GM13977 (cell line): ENCODE data around the gene SKAP1.
"Not testable (repeated sequence)": the region's sequence is repeated elsewhere in the genome, so short reads cannot be mapped to it uniquely, and the experiment has no call there.

Source experiments
- DNase-seq: peaks from one replicate; pipeline ENCODE4 v3.0.0; 2012; ENCODE audit warnings: low spot score
- CTCF ChIP-seq: IDR thresholded peaks from 2 replicates; pipeline ENCODE4 v1.5.1; 2012; ENCODE audit warnings: mild to moderate bottlenecking, control low read depth; ENCODE audit not compliant: insufficient read depth; ENCODE audit errors: extremely low read depth, missing control alignments
- in situ Hi-C: fragments of 300-500 bp; cut with MboI; formaldehyde crosslinking; loops from one replicate; pipeline ENCODE4 v1.12.0; 2022; ENCODE audit warnings: low sequenced_read_pairs, low pct_unique_long_range_greater_than_20kb, mixed read lengths, inconsistent platforms; ENCODE audit not compliant: unreplicated experiment

SKAP1 gene

GRCh38 chr17:48294806-48295361 is 135.1 kb downstream of the SKAP1 start:
- in situ Hi-C loops: no loop called here
- TF ChIP-seq CTCF: no peak
- no peak for DNase-seq

GRCh38 chr17:48294020-48294805 is 135.8 kb downstream of the SKAP1 start:
- in situ Hi-C loops: no loop called here
- no peak for TF ChIP-seq CTCF
- DNase-seq: no peak

GRCh38 chr17:48293319-48294019 is 136.5 kb downstream of the SKAP1 start:
- no peak for TF ChIP-seq CTCF
- DNase-seq: no peak
- in situ Hi-C loops: no loop called here

GRCh38 chr17:48290378-48290777 is 139.6 kb downstream of the SKAP1 start:
- in situ Hi-C loops: no loop called here
- DNase-seq: no peak
- TF ChIP-seq CTCF: no peak

GRCh38 chr17:48286917-48287316 is 143.1 kb downstream of the SKAP1 start:
- in situ Hi-C loops: not testable (repeated sequence)

GRCh38 chr17:48285614-48286013 is 144.4 kb downstream of the SKAP1 start:
- no peak for DNase-seq
- no peak for TF ChIP-seq CTCF
- in situ Hi-C loops: no loop called here

More at GRCh38 chr17:48286917-48287316, 143.1 kb downstream of the SKAP1 start:
- not testable (repeated sequence) for DNase-seq

- no peak for TF ChIP-seq CTCF
- in situ Hi-C loops: no loop called here
- no peak for DNase-seq
Observed at GRCh38 chr17:48283907-48284306, 146.1 kb downstream of the SKAP1 start.
